GM23338 (cell line): ENCODE results near the gene NEMP1. TPM values are rescaled to one million over a fixed set of nuclear protein-coding genes. Genes with fewer than 3 reads are reported as not detected.

Experiments used
- ATAC-seq: fragments of 200-7000 bp; cut with Tn5 transposase; 3 replicates; pipeline ENCODE4 v1.9.1; 2020
- DNase-seq: peaks from one replicate; pipeline ENCODE4 v3.0.0-alpha.2; 2015; ENCODE audit warnings: low spot score
- H2AFZ ChIP-seq: fragments of 200-600 bp; sonication (generic); 2 replicates; pipeline ENCODE4 v1.8.0; 2016; ENCODE audit warnings: antibody characterized with exemption, mild to moderate bottlenecking, moderate library complexity
- H3F3A ChIP-seq: fragments of 200-600 bp; sonication (generic); replicated peaks from 2 replicates; pipeline ENCODE4 v1.8.0; 2017; ENCODE audit warnings: antibody characterized with exemption, mixed run types, low read depth
- H3K27ac ChIP-seq: fragments of 200-600 bp; sonication (generic); 2 replicates; pipeline ENCODE4 v1.6.1; 2016; ENCODE audit warnings: low read depth
- H3K27me3 ChIP-seq: fragments of 200-600 bp; sonication (generic); 2 replicates; pipeline ENCODE4 v1.8.0; 2016; ENCODE audit warnings: mild to moderate bottlenecking, mixed run types, moderate library complexity; ENCODE audit not compliant: insufficient read depth
- H3K36me3 ChIP-seq: fragments of 200-600 bp; sonication (generic); 2 replicates; pipeline ENCODE4 v1.8.0; 2016; ENCODE audit warnings: mild to moderate bottlenecking; ENCODE audit not compliant: insufficient read depth
- H3K4me1 ChIP-seq: fragments of 200-600 bp; sonication (generic); 2 replicates; pipeline ENCODE4 v1.8.0; 2016; ENCODE audit warnings: mild to moderate bottlenecking, moderate library complexity; ENCODE audit not compliant: insufficient read depth
- H3K4me2 ChIP-seq: fragments of 200-600 bp; sonication (generic); 2 replicates; pipeline ENCODE4 v1.7.1; 2017; ENCODE audit warnings: mixed run types
- H3K4me3 ChIP-seq: fragments of 200-600 bp; sonication (generic); 2 replicates; pipeline ENCODE4 v1.6.1; 2016; ENCODE audit warnings: mixed run types
- H3K79me2 ChIP-seq: fragments of 200-600 bp; sonication (generic); replicated peaks from 2 replicates; pipeline ENCODE4 v1.8.0; 2017; ENCODE audit warnings: mild to moderate bottlenecking; ENCODE audit not compliant: insufficient read depth
- H3K9me2 ChIP-seq: fragments of 200-600 bp; sonication (generic); 2 replicates; pipeline ENCODE4 v1.8.0; 2017; ENCODE audit not compliant: insufficient read depth
- H4K20me1 ChIP-seq: fragments of 200-600 bp; sonication (generic); replicated peaks from 2 replicates; pipeline ENCODE4 v1.8.0; 2017; ENCODE audit warnings: mild to moderate bottlenecking; ENCODE audit not compliant: insufficient read depth
- H3K27ac Mint-ChIP-seq: 2 replicates; pipeline ENCODE4 v1.8.0; 2020; ENCODE audit warnings: inconsistent platforms, mild to moderate bottlenecking, moderate library complexity, mixed read lengths
- H3K27me3 Mint-ChIP-seq: 3 replicates; pipeline ENCODE4 v1.8.0; 2022; ENCODE audit warnings: low read depth, mild to moderate bottlenecking, moderate library complexity, mixed read lengths, inconsistent platforms; ENCODE audit not compliant: insufficient read depth, poor library complexity
- H3K36me3 Mint-ChIP-seq: 3 replicates; pipeline ENCODE4 v1.8.0; 2021; ENCODE audit warnings: low read depth, mild to moderate bottlenecking, inconsistent platforms, moderate library complexity, mixed read lengths
- H3K4me1 Mint-ChIP-seq: 3 replicates; pipeline ENCODE4 v1.8.0; 2020; ENCODE audit warnings: mild to moderate bottlenecking, inconsistent platforms, mixed read lengths
- H3K4me3 Mint-ChIP-seq: 3 replicates; pipeline ENCODE4 v1.8.0; 2021; ENCODE audit warnings: moderate library complexity, mild to moderate bottlenecking, inconsistent platforms, mixed read lengths
- H3K9me3 Mint-ChIP-seq: 3 replicates; pipeline ENCODE4 v1.8.0; 2020; ENCODE audit warnings: moderate library complexity, mild to moderate bottlenecking, inconsistent platforms, mixed read lengths
- CREB1 ChIP-seq: fragments of 250-450 bp; sonication (Bioruptor Pico); IDR thresholded peaks from 2 replicates; pipeline ENCODE4 v1.5.0; 2020; ENCODE audit warnings: low read depth, mild to moderate bottlenecking, moderate library complexity
- EZH2 ChIP-seq: fragments of 200-600 bp; sonication (generic); IDR thresholded peaks from one replicate; pipeline ENCODE4 v1.8.0; 2017; ENCODE audit warnings: antibody characterized with exemption, mild to moderate bottlenecking, low read depth; ENCODE audit not compliant: unreplicated experiment
- EZH2phosphoT487 ChIP-seq: fragments of 200-600 bp; sonication (generic); IDR thresholded peaks from one replicate; pipeline ENCODE4 v1.8.1; 2018; ENCODE audit warnings: antibody characterized with exemption; ENCODE audit not compliant: unreplicated experiment
- JUNB ChIP-seq: IDR thresholded peaks from one replicate; pipeline ENCODE4 v1.6.1; 2016; ENCODE audit warnings: antibody characterized with exemption; ENCODE audit not compliant: unreplicated experiment
- NANOG ChIP-seq: IDR thresholded peaks from 2 replicates; pipeline ENCODE4 v1.6.1; 2016; ENCODE audit warnings: antibody characterized with exemption, borderline replicate concordance
- POLR2AphosphoS5 ChIP-seq: IDR thresholded peaks from 2 replicates; pipeline ENCODE4 v1.6.1; 2016; ENCODE audit warnings: antibody characterized with exemption, low read depth
- STAT1 ChIP-seq: IDR thresholded peaks from one replicate; pipeline ENCODE4 v1.6.1; 2016; ENCODE audit warnings: antibody characterized with exemption; ENCODE audit not compliant: unreplicated experiment
- ZNF114 ChIP-seq: fragments of 250-450 bp; sonication (Bioruptor Pico); IDR thresholded peaks from 2 replicates; pipeline ENCODE4 v1.5.0; 2020; ENCODE audit warnings: mild to moderate bottlenecking, moderate library complexity
- ZNF331 ChIP-seq: fragments of 250-450 bp; sonication (Bioruptor Pico); IDR thresholded peaks from 2 replicates; pipeline ENCODE4 v1.5.0; 2020; ENCODE audit warnings: low read depth, mild to moderate bottlenecking, moderate library complexity
- polyA plus RNA-seq: library from polyadenylated mRNA; unstranded; fragments of >200 nt; fragmentation: Nextera tagmentation; extraction: Ambion mirVana; gene quantifications from 2 replicates; pipeline ENCODE4 v1.2.1, GENCODE V29; 2016
- total RNA-seq: library from RNA; depleted of rRNA; stranded (reverse); fragments of >200 nt; shearing (Covaris generic); gene quantifications from 2 replicates; pipeline ENCODE4 v1.2.3, GENCODE V29; 2014
- TF ChIP-seq, protein P1 (sequence below): IDR thresholded peaks from one replicate; pipeline ENCODE4 v1.6.1; 2018; ENCODE audit warnings: antibody characterized with exemption; ENCODE audit not compliant: unreplicated experiment
- TF ChIP-seq, protein P2 (sequence below), 2 experiments: fragments of 200-600 bp in 1 of 2; sonication (generic) in 1 of 2; conservative IDR thresholded peaks; 2 replicates each; pipeline versions ENCODE4 v1.5.1 to v1.6.1; 2016 to 2017; ENCODE audit warnings: antibody characterized with exemption in 2 of 2, low read depth in 2 of 2, mild to moderate bottlenecking in 2 of 2, moderate library complexity in 1 of 2
- TF ChIP-seq, protein P3 (sequence below): IDR thresholded peaks from 2 replicates; pipeline ENCODE4 v1.6.1; 2016; ENCODE audit warnings: antibody characterized with exemption

Gene NEMP1
- total and polyA plus RNA-seq, 2 experiments from 2014 or later = 11.9 to 35.0 TPM

DNA sequence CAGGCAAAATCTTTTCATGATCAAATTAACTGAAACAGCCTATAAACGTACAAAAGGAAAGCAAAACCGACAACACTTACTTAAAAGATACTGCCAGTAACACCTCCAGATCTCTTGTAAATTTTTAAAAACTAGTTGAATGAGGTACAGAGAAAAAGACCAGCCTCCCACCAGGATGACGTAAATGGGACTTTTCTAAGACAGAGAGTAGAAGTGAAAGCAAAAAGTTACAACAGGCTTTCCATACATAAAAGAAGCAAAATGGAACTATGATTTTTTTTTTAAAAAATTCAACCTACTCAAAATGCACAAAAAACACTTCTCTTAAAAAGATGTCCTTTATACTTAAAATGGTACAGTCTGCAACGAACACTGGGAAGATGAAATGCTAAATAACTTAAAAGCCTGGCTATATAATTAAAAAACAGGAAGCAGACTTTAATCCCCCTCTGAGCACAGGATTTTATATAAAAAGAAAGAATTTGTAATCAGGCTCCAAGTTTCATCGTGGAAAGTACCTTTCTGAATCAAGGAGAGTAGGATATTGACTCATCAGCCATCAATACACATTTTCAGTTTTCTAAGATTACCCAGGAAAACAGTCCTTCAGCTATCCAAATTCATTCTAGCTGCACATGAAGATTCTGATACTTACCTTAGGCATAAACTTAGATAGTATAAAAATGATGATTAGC is 14.5 kb downstream of the NEMP1 start (continued):
- TF ChIP-seq, protein P1, sequence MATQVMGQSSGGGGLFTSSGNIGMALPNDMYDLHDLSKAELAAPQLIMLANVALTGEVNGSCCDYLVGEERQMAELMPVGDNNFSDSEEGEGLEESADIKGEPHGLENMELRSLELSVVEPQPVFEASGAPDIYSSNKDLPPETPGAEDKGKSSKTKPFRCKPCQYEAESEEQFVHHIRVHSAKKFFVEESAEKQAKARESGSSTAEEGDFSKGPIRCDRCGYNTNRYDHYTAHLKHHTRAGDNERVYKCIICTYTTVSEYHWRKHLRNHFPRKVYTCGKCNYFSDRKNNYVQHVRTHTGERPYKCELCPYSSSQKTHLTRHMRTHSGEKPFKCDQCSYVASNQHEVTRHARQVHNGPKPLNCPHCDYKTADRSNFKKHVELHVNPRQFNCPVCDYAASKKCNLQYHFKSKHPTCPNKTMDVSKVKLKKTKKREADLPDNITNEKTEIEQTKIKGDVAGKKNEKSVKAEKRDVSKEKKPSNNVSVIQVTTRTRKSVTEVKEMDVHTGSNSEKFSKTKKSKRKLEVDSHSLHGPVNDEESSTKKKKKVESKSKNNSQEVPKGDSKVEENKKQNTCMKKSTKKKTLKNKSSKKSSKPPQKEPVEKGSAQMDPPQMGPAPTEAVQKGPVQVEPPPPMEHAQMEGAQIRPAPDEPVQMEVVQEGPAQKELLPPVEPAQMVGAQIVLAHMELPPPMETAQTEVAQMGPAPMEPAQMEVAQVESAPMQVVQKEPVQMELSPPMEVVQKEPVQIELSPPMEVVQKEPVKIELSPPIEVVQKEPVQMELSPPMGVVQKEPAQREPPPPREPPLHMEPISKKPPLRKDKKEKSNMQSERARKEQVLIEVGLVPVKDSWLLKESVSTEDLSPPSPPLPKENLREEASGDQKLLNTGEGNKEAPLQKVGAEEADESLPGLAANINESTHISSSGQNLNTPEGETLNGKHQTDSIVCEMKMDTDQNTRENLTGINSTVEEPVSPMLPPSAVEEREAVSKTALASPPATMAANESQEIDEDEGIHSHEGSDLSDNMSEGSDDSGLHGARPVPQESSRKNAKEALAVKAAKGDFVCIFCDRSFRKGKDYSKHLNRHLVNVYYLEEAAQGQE = no peak
- TF ChIP-seq, protein P2, sequence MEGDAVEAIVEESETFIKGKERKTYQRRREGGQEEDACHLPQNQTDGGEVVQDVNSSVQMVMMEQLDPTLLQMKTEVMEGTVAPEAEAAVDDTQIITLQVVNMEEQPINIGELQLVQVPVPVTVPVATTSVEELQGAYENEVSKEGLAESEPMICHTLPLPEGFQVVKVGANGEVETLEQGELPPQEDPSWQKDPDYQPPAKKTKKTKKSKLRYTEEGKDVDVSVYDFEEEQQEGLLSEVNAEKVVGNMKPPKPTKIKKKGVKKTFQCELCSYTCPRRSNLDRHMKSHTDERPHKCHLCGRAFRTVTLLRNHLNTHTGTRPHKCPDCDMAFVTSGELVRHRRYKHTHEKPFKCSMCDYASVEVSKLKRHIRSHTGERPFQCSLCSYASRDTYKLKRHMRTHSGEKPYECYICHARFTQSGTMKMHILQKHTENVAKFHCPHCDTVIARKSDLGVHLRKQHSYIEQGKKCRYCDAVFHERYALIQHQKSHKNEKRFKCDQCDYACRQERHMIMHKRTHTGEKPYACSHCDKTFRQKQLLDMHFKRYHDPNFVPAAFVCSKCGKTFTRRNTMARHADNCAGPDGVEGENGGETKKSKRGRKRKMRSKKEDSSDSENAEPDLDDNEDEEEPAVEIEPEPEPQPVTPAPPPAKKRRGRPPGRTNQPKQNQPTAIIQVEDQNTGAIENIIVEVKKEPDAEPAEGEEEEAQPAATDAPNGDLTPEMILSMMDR (conservative IDR thresholded peaks at IDR 0.05; ENCODE audit: low read depth in 2 of 2) = no peak
- no peak for TF ChIP-seq ZNF114 (CRISPR knock-in tag)

DNA sequence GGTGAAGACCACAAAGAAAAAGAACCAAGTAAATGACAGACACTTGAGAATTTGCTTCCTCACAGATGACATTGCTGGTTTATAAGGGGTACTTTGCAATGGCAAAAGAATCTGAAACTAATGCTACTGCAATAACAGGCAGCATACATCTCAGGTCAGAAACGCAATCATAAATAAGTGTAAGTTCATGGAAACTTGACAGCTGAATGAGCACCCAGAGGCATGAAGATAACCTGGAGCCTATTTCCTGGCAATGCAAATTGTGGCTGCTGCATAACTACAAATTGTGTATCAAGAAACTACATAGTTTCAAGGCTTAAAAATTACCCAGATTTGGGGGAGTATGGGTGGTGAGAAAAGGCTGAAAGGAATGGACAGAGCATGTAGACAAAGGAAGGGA is 20.1 kb downstream of the NEMP1 start:
- DNase-seq (no peak), ATAC-seq (no peak)
- Mint-ChIP-seq H3K27ac (no peak overlapping the region), H3K9me3 (no peaks in the 10 kb centered on the region), H3K4me3 (no peak overlapping the region), H3K4me1 (no peaks in the 10 kb centered on the region), H3K27me3 (no peaks in the 10 kb centered on the region), H3K36me3 (peaks cover 69% of the 10 kb centered on the region)
- Histone ChIP-seq H3K4me2 (no peak overlapping the region), H4K20me1 (peaks cover 8% of the 10 kb centered on the region; the same call in 1 of the 2 replicates), H2AFZ (no peak overlapping the region), H3K4me1 (no peaks in the 10 kb centered on the region), H3K27me3 (no peaks in the 10 kb centered on the region), H3F3A (peaks cover 11% of the 10 kb centered on the region; the same call in 1 of the 2 replicates), H3K27ac (no peak overlapping the region), H3K79me2 (no peaks in the 10 kb centered on the region), H3K4me3 (no peak overlapping the region), H3K9me2 (no peaks in the 10 kb centered on the region), H3K36me3 (peaks cover 47% of the 10 kb centered on the region)
- no peak for TF ChIP-seq ZNF331 (CRISPR knock-in tag)
- no peak for TF ChIP-seq EZH2phosphoT487
- TF ChIP-seq, protein P1 = no peak
- TF ChIP-seq JUNB = no peak
- no peak for TF ChIP-seq POLR2AphosphoS5
- TF ChIP-seq, protein P2 (conservative IDR thresholded peaks at IDR 0.05; ENCODE audit: low read depth in 2 of 2) = no peak
- TF ChIP-seq CREB1 = no peak
- no peak for TF ChIP-seq NANOG
- no peak for TF ChIP-seq EZH2
- TF ChIP-seq, protein P3, sequence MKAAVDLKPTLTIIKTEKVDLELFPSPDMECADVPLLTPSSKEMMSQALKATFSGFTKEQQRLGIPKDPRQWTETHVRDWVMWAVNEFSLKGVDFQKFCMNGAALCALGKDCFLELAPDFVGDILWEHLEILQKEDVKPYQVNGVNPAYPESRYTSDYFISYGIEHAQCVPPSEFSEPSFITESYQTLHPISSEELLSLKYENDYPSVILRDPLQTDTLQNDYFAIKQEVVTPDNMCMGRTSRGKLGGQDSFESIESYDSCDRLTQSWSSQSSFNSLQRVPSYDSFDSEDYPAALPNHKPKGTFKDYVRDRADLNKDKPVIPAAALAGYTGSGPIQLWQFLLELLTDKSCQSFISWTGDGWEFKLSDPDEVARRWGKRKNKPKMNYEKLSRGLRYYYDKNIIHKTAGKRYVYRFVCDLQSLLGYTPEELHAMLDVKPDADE = no peak
- TF ChIP-seq STAT1 = no peak
